ENCODE measurements around the gene KDM4B. TPM values are rescaled to one million over a fixed set of nuclear protein-coding genes. Genes with fewer than 3 reads are reported as not detected.
A peak's percentile ranks its signal among the peaks of the same experiment; 100 is the strongest.

KDM4B gene
- total RNA-seq, 2 experiments from 2014 or later, result 46.3 to 46.6 TPM

DNA sequence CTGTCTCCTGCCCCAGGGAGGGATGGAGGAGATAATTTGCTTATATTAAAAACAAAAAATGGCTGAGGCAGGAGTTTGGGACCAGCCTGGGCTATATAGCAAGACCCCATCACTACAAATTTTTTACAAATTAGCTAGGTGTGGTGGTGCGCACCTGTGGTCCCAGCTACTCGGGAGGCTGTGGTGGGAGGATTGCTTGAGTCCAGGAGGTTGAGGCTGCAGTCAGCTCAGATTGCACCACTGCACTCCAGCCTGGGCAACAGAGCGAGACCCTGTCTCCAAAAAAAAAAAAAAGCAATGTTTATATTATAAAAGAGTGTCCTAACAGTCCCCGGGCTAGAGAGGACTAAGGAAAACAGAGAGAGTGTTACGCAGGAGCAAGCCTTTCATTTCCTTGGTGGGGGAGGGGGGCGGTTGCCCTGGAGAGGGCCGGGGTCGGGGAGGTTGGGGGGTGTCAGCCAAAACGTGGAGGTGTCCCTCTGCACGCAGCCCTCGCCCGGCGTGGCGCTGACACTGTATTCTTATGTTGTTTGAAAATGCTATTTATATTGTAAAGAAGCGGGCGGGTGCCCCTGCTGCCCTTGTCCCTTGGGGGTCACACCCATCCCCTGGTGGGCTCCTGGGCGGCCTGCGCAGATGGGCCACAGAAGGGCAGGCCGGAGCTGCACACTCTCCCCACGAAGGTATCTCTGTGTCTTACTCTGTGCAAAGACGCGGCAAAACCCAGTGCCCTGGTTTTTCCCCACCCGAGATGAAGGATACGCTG is 184.0 kb downstream of the KDM4B start:
- Mint-ChIP-seq H3K27ac (no peak overlapping the region), H3K36me3 (ENCODE audit: low read depth) (peaks cover 8% of the 10 kb centered on the region), H3K4me1 (ENCODE audit: low read depth) (peaks cover 2% of the 10 kb centered on the region), H3K27me3 (no peaks in the 10 kb centered on the region), H3K9me3 (no peaks in the 10 kb centered on the region), H3K4me3 (no peak overlapping the region)
- ChIA-PET POLR2A (no interaction called here), CTCF (interaction anchor here (1.1 kb wide), 1 partner anchor 15 kb away, joined by 3 read pairs; no protein-coding TSS in a partner anchor)
- intact Hi-C loops (cut with micrococcal nuclease), result loop anchor here (5.0 kb wide), 1 partner anchor 106 kb away; no protein-coding TSS in a partner anchor
- DNase-seq, result no peak
- no peak for TF ChIP-seq CTCF (IDR thresholded peaks at IDR 0.05)
- ATAC-seq, result no peak

- intact Hi-C loops (cut with micrococcal nuclease), result loop anchor here (5.0 kb wide), 1 partner anchor 106 kb away; no protein-coding TSS in a partner anchor
- H3K9me3 Mint-ChIP-seq, result peaks cover 2% of the 10 kb centered on the region
- no peak for TF ChIP-seq CTCF (IDR thresholded peaks at IDR 0.05)
- H3K4me3 Mint-ChIP-seq, result no peak overlapping the region
- peaks cover 9% of the 10 kb centered on the region for H3K36me3 Mint-ChIP-seq (ENCODE audit: low read depth)
- ATAC-seq (no peak), DNase-seq (no peak)
- POLR2A ChIA-PET, result interaction anchor here (0.6 to 1.1 kb wide), 2 partner anchors 100 to 468 kb away, joined by 4 read pairs; no protein-coding TSS in a partner anchor
- no peaks in the 10 kb centered on the region for H3K27me3 Mint-ChIP-seq
- H3K27ac Mint-ChIP-seq, result no peak overlapping the region
- H3K4me1 Mint-ChIP-seq (ENCODE audit: low read depth), result peaks cover 2% of the 10 kb centered on the region
- CTCF ChIA-PET, result interaction anchor here (1.2 kb wide), 1 partner anchor 107 kb away, joined by 3 read pairs; no protein-coding TSS in a partner anchor
Observed at GRCh38 chr19:5153601-5154128, 184.8 kb downstream of the KDM4B start.

- ChIA-PET POLR2A (interaction anchor here (0.6 to 1.1 kb wide), 2 partner anchors 101 to 469 kb away, joined by 4 read pairs; no protein-coding TSS in a partner anchor), CTCF (interaction anchor here (0.7 to 1.2 kb wide), 3 partner anchors 9 to 108 kb away, joined by 3 to 5 read pairs (median 5); no protein-coding TSS in a partner anchor)
- TF ChIP-seq CTCF (IDR thresholded peaks at IDR 0.05), result peak; percentile 72
- H3K9me3 Mint-ChIP-seq, result peaks cover 3% of the 10 kb centered on the region
- H3K27ac Mint-ChIP-seq, result no peak overlapping the region
- intact Hi-C loops (cut with micrococcal nuclease), result loop anchor here (5.0 kb wide), 1 partner anchor 107 kb away; no protein-coding TSS in a partner anchor
- peaks cover 9% of the 10 kb centered on the region for H3K36me3 Mint-ChIP-seq (ENCODE audit: low read depth)
- H3K4me1 Mint-ChIP-seq (ENCODE audit: low read depth), result peaks cover 2% of the 10 kb centered on the region
- H3K4me3 Mint-ChIP-seq, result no peak overlapping the region
- DNase-seq, result peak; percentile 71
- peak; percentile 77 for ATAC-seq
- H3K27me3 Mint-ChIP-seq, result no peaks in the 10 kb centered on the region
Observed at GRCh38 chr19:5154129-5154798, 185.4 kb downstream of the KDM4B start.

GRCh38 chr19:5154799-5155426 is 186.0 kb downstream of the KDM4B start:
- POLR2A ChIA-PET, result interaction anchor here (1.1 kb wide), 2 partner anchors 16 to 102 kb away, joined by 4 read pairs; no protein-coding TSS in a partner anchor
- ATAC-seq (no peak), DNase-seq (no peak)
- H3K4me1 Mint-ChIP-seq (ENCODE audit: low read depth), result peaks cover 2% of the 10 kb centered on the region
- CTCF ChIA-PET, result interaction anchor here (0.7 to 1.2 kb wide), 3 partner anchors 10 to 109 kb away, joined by 3 to 5 read pairs (median 5); no protein-coding TSS in a partner anchor
- peaks cover 9% of the 10 kb centered on the region for H3K36me3 Mint-ChIP-seq (ENCODE audit: low read depth)
- no peaks in the 10 kb centered on the region for H3K27me3 Mint-ChIP-seq
- TF ChIP-seq CTCF (IDR thresholded peaks at IDR 0.05), result no peak
- H3K9me3 Mint-ChIP-seq, result peaks cover 3% of the 10 kb centered on the region
- no peak overlapping the region for H3K27ac Mint-ChIP-seq
- intact Hi-C loops (cut with micrococcal nuclease), result loop anchor here (5.0 kb wide), 1 partner anchor 108 kb away; no protein-coding TSS in a partner anchor
- H3K4me3 Mint-ChIP-seq, result no peak overlapping the region
